Effector memory CD4-positive, alpha-beta T cell (primary cell): ENCODE measurements around the gene NOTCH4.

Experiments
- DNase-seq, 3 donors: peaks; one replicate each; pipeline ENCODE4 v3.0.0-alpha.2; 2020
- H3K27ac ChIP-seq: 2 replicates; pipeline ENCODE4 v1.7.0; 2013; ENCODE audit warnings: mild to moderate bottlenecking, low read length, moderate library complexity; ENCODE audit not compliant: insufficient read depth, poor library complexity, severe bottlenecking
- H3K27me3 ChIP-seq: replicated peaks from 2 replicates; pipeline ENCODE4 v1.7.0; 2013; ENCODE audit warnings: mild to moderate bottlenecking, low read length; ENCODE audit not compliant: insufficient read depth, control insufficient read depth, poor library complexity, severe bottlenecking
- H3K36me3 ChIP-seq: 2 replicates; pipeline ENCODE4 v1.7.0; 2013; ENCODE audit warnings: mild to moderate bottlenecking, low read length, moderate library complexity; ENCODE audit not compliant: control insufficient read depth, insufficient read depth
- H3K4me1 ChIP-seq: 2 replicates; pipeline ENCODE4 v1.7.0; 2013; ENCODE audit warnings: low read length, mild to moderate bottlenecking; ENCODE audit not compliant: control insufficient read depth, insufficient read depth, poor library complexity, severe bottlenecking
- H3K4me3 ChIP-seq: 2 replicates; pipeline ENCODE4 v1.7.0; 2013; ENCODE audit warnings: low read length, low read depth, mild to moderate bottlenecking; ENCODE audit not compliant: insufficient read depth, poor library complexity, severe bottlenecking
- H3K9me3 ChIP-seq: 2 replicates; pipeline ENCODE4 v1.7.0; 2013; ENCODE audit warnings: mild to moderate bottlenecking, low read length, moderate library complexity; ENCODE audit not compliant: control insufficient read depth

NOTCH4 gene

DNA sequence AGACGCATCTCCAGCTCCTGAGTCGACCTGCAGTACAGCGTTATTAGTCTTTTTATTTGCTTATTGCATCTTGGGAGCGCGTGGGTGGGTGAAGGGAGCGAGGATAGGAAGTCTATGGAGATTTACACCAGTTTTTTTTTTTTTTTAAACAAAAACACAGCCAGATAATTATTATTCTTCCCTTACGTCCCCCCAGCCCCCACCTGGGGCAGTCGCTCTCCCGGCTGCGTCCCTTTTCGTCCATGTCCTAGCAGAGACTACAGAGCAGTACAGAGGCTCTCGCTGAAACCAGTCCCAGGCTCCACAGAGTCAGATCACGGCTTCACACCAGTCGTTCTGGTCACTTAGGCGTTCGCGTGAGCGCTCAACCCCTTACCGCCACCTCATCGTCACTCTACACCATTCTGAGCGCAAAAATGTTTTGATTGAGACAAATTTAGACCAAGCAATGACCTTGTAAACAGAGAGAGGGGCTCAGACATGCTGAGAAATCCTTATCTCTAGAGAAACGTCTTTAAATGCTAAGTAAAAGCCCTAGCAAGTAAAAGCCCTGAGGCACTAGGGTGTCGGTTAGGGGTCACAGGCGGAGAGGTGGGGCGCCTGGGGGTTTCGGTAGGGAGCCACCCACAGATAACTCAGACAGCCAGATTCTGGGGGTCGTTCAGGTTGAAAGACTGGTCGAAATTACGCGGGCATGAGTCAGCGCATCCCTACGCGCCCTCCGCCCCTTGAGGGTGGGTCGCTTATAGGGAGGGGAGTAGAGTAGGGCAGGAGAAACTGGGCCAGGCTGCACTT is 70.9 kb downstream of the NOTCH4 start:
- Histone ChIP-seq H3K27ac (no peak overlapping the region), H3K36me3 (no peaks in the 10 kb centered on the region), H3K9me3 (no peaks in the 10 kb centered on the region), H3K27me3 (peaks cover 11% of the 10 kb centered on the region), H3K4me3 (no peak overlapping the region), H3K4me1 (peaks cover 21% of the 10 kb centered on the region)
- DNase-seq: no peak

DNA sequence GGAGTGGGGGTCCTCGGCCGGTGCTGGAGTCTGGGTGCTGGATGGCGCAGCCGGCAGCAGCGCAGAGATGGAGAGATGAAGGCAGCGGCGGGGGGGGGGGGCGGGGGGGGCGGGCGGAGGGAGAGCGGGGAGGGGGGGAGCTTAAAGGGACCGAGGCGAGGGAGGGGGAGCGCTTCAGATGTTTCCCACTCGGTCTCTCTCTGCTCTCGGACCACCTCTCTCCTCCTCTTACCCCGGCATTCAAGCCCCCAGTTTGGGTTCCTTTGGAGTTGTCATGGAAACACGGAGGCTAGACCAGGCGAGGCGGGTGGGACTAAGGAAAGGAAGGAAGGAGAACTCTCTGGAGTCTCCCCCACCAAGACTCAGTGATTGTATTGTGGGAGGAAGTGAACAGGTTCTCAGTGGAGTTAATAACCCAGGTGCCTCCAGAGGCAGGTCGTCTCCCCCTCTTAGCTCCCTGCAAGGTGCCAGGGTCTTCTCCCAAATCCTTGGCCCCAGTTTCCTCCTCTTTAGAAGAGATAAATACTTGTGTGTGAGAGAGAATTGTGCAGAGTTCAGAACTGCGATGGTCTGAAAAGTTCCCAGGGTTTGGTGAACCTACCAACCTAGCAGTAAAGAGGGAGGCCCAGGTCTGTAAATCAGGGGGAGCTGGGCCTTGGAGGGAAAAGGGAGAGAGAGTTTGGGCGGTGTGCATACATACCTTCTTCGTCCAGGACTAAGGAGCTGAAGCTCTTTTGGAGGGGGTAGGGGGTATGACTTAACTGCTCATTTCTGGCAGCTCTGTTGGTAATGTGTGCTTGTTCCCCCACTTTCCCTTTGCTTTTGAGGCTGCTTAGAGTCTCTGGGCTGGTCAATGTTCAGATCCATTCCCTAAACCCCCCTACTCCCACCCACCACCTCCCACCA is 71.8 kb downstream of the NOTCH4 start, which contains the start of gene PRRT1:
Gene PRRT1 (minus strand): TSS at position 77 of the 906 bp plus-strand sequence. CDS start 112 bp downstream, outside the sequence.
- peaks cover 21% of the 10 kb centered on the region for H3K4me1 ChIP-seq
- DNase-seq: no peak
- no peaks in the 10 kb centered on the region for H3K9me3 ChIP-seq
- H3K36me3 ChIP-seq: no peaks in the 10 kb centered on the region
- H3K27me3 ChIP-seq: peaks cover 11% of the 10 kb centered on the region
- H3K27ac ChIP-seq: no peak within 1 kb of the TSS
- H3K4me3 ChIP-seq: no peak within 1 kb of the TSS

- Histone ChIP-seq H3K4me3 (no peak overlapping the region), H3K9me3 (no peaks in the 10 kb centered on the region), H3K27ac (no peak overlapping the region), H3K36me3 (no peaks in the 10 kb centered on the region), H3K4me1 (peaks cover 21% of the 10 kb centered on the region), H3K27me3 (peaks cover 11% of the 10 kb centered on the region)
- DNase-seq: no peak
Measured at GRCh38 chr6:32151181-32151862, 72.5 kb downstream of the NOTCH4 start.

GRCh38 chr6:32149932-32150870 is 73.7 kb downstream of the NOTCH4 start:
- H3K36me3 ChIP-seq: no peaks in the 10 kb centered on the region
- H3K27me3 ChIP-seq: peaks cover 11% of the 10 kb centered on the region
- peaks cover 19% of the 10 kb centered on the region for H3K4me1 ChIP-seq
- H3K4me3 ChIP-seq: no peak overlapping the region
- no peaks in the 10 kb centered on the region for H3K9me3 ChIP-seq
- DNase-seq: no peak
- H3K27ac ChIP-seq: no peak overlapping the region

DNA sequence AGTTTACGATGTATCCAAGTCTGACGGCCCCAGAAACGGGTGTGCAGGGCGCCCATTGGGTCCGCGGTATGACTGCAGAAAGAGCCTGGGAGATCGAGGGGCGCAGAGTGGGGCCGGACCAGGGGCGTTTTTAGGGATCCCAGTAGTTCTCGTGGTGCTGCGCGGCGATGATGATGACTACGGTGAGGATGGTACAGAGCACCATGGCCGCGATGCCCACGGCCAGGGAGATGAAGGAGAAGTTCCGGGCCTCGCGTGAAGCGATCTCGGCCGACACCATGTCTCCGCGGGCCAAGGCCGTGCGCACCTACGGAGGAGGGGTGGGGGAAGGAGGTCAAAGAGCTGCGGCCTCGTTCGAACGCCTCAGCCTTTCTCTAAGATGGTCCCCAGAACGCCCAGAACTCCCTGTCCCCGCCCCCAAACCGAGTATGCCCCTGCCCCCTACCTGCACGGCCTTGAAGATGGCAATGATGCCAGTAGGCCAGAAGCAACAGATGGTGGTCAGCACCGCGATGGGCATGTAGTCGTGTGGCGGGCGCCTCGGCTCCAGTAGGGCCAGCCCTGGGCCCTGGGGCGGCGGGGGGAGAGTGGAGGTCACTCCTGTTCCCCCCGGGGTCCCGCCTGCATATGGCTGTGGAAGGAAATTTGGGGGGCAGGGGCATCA is 74.6 kb downstream of the NOTCH4 start:
- DNase-seq: no peak

DNA sequence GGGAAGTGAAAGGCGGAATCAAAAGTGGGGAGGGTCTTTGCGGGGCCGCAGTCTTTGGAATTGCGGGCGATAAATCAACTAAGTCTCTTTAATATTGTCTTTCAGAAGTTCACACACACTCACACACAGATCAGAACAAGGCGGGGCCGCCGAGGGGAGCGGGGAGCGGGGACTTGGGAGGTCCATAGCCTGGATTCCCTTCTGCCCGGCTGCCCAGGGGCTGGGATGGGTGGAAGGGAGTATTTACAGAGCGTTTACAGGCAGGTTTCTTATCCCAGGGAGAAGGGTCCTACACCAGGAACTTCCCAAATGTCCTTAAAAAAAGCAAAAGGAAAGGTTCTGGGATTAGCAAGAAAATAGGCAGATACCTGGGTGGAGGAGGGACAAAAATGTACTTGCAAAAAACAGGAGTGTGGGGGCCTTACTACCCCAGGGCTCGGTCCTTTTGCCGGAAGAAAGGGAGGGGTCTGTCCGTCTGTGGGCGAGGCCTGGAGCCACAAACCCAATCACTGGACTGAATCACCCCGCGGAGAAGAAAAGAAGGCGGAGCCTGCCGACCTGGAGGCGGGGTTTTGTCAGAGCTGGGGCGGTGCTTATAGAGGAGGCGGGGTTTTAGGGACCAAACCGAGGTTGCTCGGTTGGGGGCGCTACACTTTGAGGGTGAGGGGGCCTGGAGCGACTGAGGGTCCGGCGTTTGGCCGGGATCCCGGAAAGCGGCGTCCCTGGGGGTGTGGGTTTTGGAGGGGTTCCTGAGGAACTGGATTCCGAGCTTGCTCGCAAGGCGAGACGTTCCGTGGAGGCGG is 75.4 kb downstream of the NOTCH4 start:
- no peak overlapping the region for H3K27ac ChIP-seq
- peak overlapping the region; percentile 45 for H3K4me3 ChIP-seq
- peaks cover 7% of the 10 kb centered on the region for H3K4me1 ChIP-seq
- no peaks in the 10 kb centered on the region for H3K36me3 ChIP-seq
- H3K9me3 ChIP-seq: no peaks in the 10 kb centered on the region
- DNase-seq: peak; percentile 38 to 50 (median 45)
- peaks cover 11% of the 10 kb centered on the region for H3K27me3 ChIP-seq

More for the DNA sequence above, 74.6 kb downstream of the NOTCH4 start:
- H3K27ac ChIP-seq: no peak overlapping the region
- H3K27me3 ChIP-seq: peaks cover 11% of the 10 kb centered on the region
- no peaks in the 10 kb centered on the region for H3K9me3 ChIP-seq
- H3K36me3 ChIP-seq: no peaks in the 10 kb centered on the region
- peak overlapping the region; percentile 45 for H3K4me3 ChIP-seq
- H3K4me1 ChIP-seq: peaks cover 13% of the 10 kb centered on the region

GRCh38 chr6:32147401-32148132 is 76.3 kb downstream of the NOTCH4 start:
- Histone ChIP-seq H3K27ac (no peak overlapping the region), H3K4me1 (peaks cover 7% of the 10 kb centered on the region), H3K4me3 (no peak overlapping the region), H3K27me3 (peaks cover 11% of the 10 kb centered on the region), H3K36me3 (no peaks in the 10 kb centered on the region), H3K9me3 (no peaks in the 10 kb centered on the region)
- DNase-seq: no peak

- peaks cover 11% of the 10 kb centered on the region for H3K27me3 ChIP-seq
- H3K4me3 ChIP-seq: no peak overlapping the region
- H3K27ac ChIP-seq: no peak overlapping the region
- H3K36me3 ChIP-seq: no peaks in the 10 kb centered on the region
- no peaks in the 10 kb centered on the region for H3K9me3 ChIP-seq
- DNase-seq: no peak
- H3K4me1 ChIP-seq: peaks cover 7% of the 10 kb centered on the region
Measured at GRCh38 chr6:32146687-32147086, 77.2 kb downstream of the NOTCH4 start.
